ENCODE data around the gene TP53BP2. TPM values are rescaled to one million over a fixed set of nuclear protein-coding genes. Genes with fewer than 3 reads are reported as not detected.

The TP53BP2 gene
- total and polyA plus RNA-seq, 7 donors, result 10.6 to 34.0 (median 17.1) TPM

GRCh38 chr1:223788746-223789415 is 56.9 kb downstream of the TP53BP2 start:
- Histone ChIP-seq H3K27me3 (ENCODE audit: insufficient read depth in 3 of 3, low read length in 2 of 3) (no peaks in the 10 kb centered on the region), H3K36me3 (ENCODE audit: insufficient read depth in 1 of 2, low read depth in 1 of 2) (peaks cover 4 to 94% of the 10 kb centered on the region in 2 donors), H3K9me3 (no peaks in the 10 kb centered on the region), H3K4me3 (no peak overlapping the region), H3K4me1 (no peaks in the 10 kb centered on the region), H3K27ac (no peak overlapping the region)
- no peak for TF ChIP-seq CTCF (IDR thresholded peaks at IDR 0.05)
- intact Hi-C loops (cut with DNase I), result no loop called here
- DNase-seq, result no peak
- no peak for ATAC-seq
- WGBS, 3 donors, result 91 to 94% (median 93%) methylated on average over 4 of the region's 4 CpGs

GRCh38 chr1:223785808-223786207 is 59.9 kb downstream of the TP53BP2 start:
- no peaks in the 10 kb centered on the region for H3K4me1 ChIP-seq
- 79 to 85% (median 83%) methylated on average over 5 of the region's 5 CpGs for WGBS, 3 donors
- no peak for DNase-seq
- H3K27ac ChIP-seq, result no peak overlapping the region
- no peaks in the 10 kb centered on the region for H3K27me3 ChIP-seq (ENCODE audit: insufficient read depth in 3 of 3, low read length in 2 of 3)
- intact Hi-C loops (cut with DNase I), result no loop called here
- H3K4me3 ChIP-seq, result no peak overlapping the region
- no peak for TF ChIP-seq CTCF (IDR thresholded peaks at IDR 0.05)
- H3K9me3 ChIP-seq, result no peaks in the 10 kb centered on the region
- H3K36me3 ChIP-seq (ENCODE audit: insufficient read depth in 1 of 2, low read depth in 1 of 2), result peaks cover 4 to 93% of the 10 kb centered on the region in 2 donors
- no peak for ATAC-seq

- H3K4me1 ChIP-seq, result no peaks in the 10 kb centered on the region
- DNase-seq (no peak), ATAC-seq (no peak)
- H3K4me3 ChIP-seq, result no peak overlapping the region
- H3K9me3 ChIP-seq, result no peaks in the 10 kb centered on the region
- 82 to 88% (median 83%) methylated on average over 4 of the region's 4 CpGs for WGBS, 3 donors
- no peak for TF ChIP-seq CTCF (IDR thresholded peaks at IDR 0.05)
- peaks cover 4 to 95% of the 10 kb centered on the region in 2 donors for H3K36me3 ChIP-seq (ENCODE audit: insufficient read depth in 1 of 2, low read depth in 1 of 2)
- intact Hi-C loops (cut with DNase I), result no loop called here
- no peaks in the 10 kb centered on the region for H3K27me3 ChIP-seq (ENCODE audit: insufficient read depth in 3 of 3, low read length in 2 of 3)
- H3K27ac ChIP-seq, result no peak overlapping the region
Observed at GRCh38 chr1:223784541-223784940, 61.2 kb downstream of the TP53BP2 start.

GRCh38 chr1:223783676-223784075 is 62.1 kb downstream of the TP53BP2 start:
- DNase-seq, result no peak
- Histone ChIP-seq H3K4me3 (no peak overlapping the region), H3K36me3 (ENCODE audit: insufficient read depth in 1 of 2, low read depth in 1 of 2) (peaks cover 4 to 95% of the 10 kb centered on the region in 2 donors), H3K9me3 (no peaks in the 10 kb centered on the region), H3K4me1 (no peaks in the 10 kb centered on the region), H3K27me3 (ENCODE audit: insufficient read depth in 3 of 3, low read length in 2 of 3) (no peaks in the 10 kb centered on the region), H3K27ac (no peak overlapping the region)
- intact Hi-C loops (cut with DNase I), result no loop called here
- no peak for TF ChIP-seq CTCF (IDR thresholded peaks at IDR 0.05)
- WGBS, 3 donors, result 36 to 94% (median 45%) methylated on average over 1 of the region's 1 CpG
- no peak for ATAC-seq

GRCh38 chr1:223780949-223781348 is 64.8 kb downstream of the TP53BP2 start:
- intact Hi-C loops (cut with DNase I), result no loop called here
- 61 to 75% (median 66%) methylated on average over 6 of the region's 6 CpGs for WGBS, 3 donors

More at GRCh38 chr1:223780949-223781348, 64.8 kb downstream of the TP53BP2 start:
- H3K4me3 ChIP-seq, result no peak overlapping the region
- DNase-seq (no peak), ATAC-seq (no peak)
- no peaks in the 10 kb centered on the region for H3K9me3 ChIP-seq
- no peak for TF ChIP-seq CTCF (IDR thresholded peaks at IDR 0.05)
- H3K4me1 ChIP-seq, result no peaks in the 10 kb centered on the region
- no peak overlapping the region for H3K27ac ChIP-seq
- H3K27me3 ChIP-seq (ENCODE audit: insufficient read depth in 3 of 3, low read length in 2 of 3), result no peaks in the 10 kb centered on the region
- peaks cover 2 to 99% of the 10 kb centered on the region in 2 donors for H3K36me3 ChIP-seq (ENCODE audit: insufficient read depth in 1 of 2, low read depth in 1 of 2)
